WTC11 (cell line): Measurements from ENCODE around the gene ZDHHC14. TPM values are rescaled to one million over a fixed set of nuclear protein-coding genes. Genes with fewer than 3 reads are reported as not detected.
A peak's percentile ranks its signal among the peaks of the same experiment; 100 is the strongest.

Experiments used
- ATAC-seq: fragments of 200-7000 bp; cut with Tn5 transposase; 2 replicates; pipeline ENCODE4 v1.10.0; 2021; ENCODE audit warnings: mild to moderate bottlenecking, moderate library complexity
- CTCF ChIA-PET: fragments of 300-600 bp; sonication (Branson Sonifier 250); formaldehyde crosslinking; loops from one replicate; lab custom pipeline; 2021; ENCODE audit warnings: antibody characterized with exemption; lab: Charles Lee
- POLR2A ChIA-PET: fragments of 350-600 bp; sonication (Branson Sonifier 250); formaldehyde crosslinking; loops from one replicate; lab custom pipeline; 2021; ENCODE audit warnings: antibody characterized with exemption; lab: Charles Lee
- DNase-seq: peaks from one replicate; pipeline ENCODE4 v3.0.0; 2021; ENCODE audit warnings: low spot score
- H3K27ac Mint-ChIP-seq: 2 replicates; pipeline ENCODE4 v1.8.0; 2021; ENCODE audit warnings: mixed read lengths
- H3K27me3 Mint-ChIP-seq: 2 replicates; pipeline ENCODE4 v1.8.0; 2021; ENCODE audit warnings: low read depth, mild to moderate bottlenecking, moderate library complexity, mixed read lengths
- H3K36me3 Mint-ChIP-seq: 2 replicates; pipeline ENCODE4 v1.8.0; 2021; ENCODE audit warnings: mixed read lengths
- H3K4me1 Mint-ChIP-seq: 2 replicates; pipeline ENCODE4 v1.8.0; 2022; ENCODE audit warnings: mixed read lengths
- H3K4me3 Mint-ChIP-seq: 2 replicates; pipeline ENCODE4 v1.8.0; 2021; ENCODE audit warnings: mild to moderate bottlenecking, moderate library complexity, mixed read lengths
- H3K9me3 Mint-ChIP-seq: 2 replicates; pipeline ENCODE4 v1.8.0; 2021; ENCODE audit warnings: mixed read lengths
- ETV6 ChIP-seq: sonication (generic); formaldehyde crosslinking; IDR thresholded peaks from 2 replicates; pipeline ENCODE4 v1.8.1; 2022; ENCODE audit warnings: mild to moderate bottlenecking, missing genetic modification reagents
- HMGA2 ChIP-seq: fragments of 250-450 bp; sonication (Bioruptor Pico); IDR thresholded peaks from 2 replicates; pipeline ENCODE4 v1.4.0; 2021; ENCODE audit warnings: mild to moderate bottlenecking, moderate library complexity
- JAZF1 ChIP-seq: fragments of 250-450 bp; sonication (Bioruptor Pico); IDR thresholded peaks from 2 replicates; pipeline ENCODE4 v1.9.0; 2021; ENCODE audit warnings: moderate library complexity, mild to moderate bottlenecking, inconsistent platforms
- MXD4 ChIP-seq: fragments of 250-450 bp; sonication (Bioruptor Pico); IDR thresholded peaks from 2 replicates; pipeline ENCODE4 v1.8.0; 2021; ENCODE audit warnings: mild to moderate bottlenecking, moderate library complexity, borderline replicate concordance
- NFE2L1 ChIP-seq: sonication (generic); formaldehyde crosslinking; IDR thresholded peaks from 2 replicates; pipeline ENCODE4 v1.8.1; 2023; ENCODE audit warnings: missing genetic modification reagents
- NR1H2 ChIP-seq: sonication (generic); formaldehyde crosslinking; IDR thresholded peaks from 2 replicates; pipeline ENCODE4 v1.9.0; 2021; ENCODE audit warnings: mild to moderate bottlenecking, moderate library complexity, missing genetic modification reagents
- SOX15 ChIP-seq: fragments of 250-450 bp; sonication (Bioruptor Pico); IDR thresholded peaks from 2 replicates; pipeline ENCODE4 v1.9.0; 2021; ENCODE audit warnings: mild to moderate bottlenecking
- ZBTB21 ChIP-seq: sonication (generic); formaldehyde crosslinking; IDR thresholded peaks from 2 replicates; pipeline ENCODE4 v1.8.1; 2023; ENCODE audit warnings: mild to moderate bottlenecking, missing genetic modification reagents, borderline replicate concordance
- ZNF121 ChIP-seq: sonication (generic); formaldehyde crosslinking; IDR thresholded peaks from 2 replicates; pipeline ENCODE4 v1.8.0; 2023; ENCODE audit warnings: missing genetic modification reagents
- ZNF396 ChIP-seq: fragments of 250-450 bp; sonication (Bioruptor Pico); IDR thresholded peaks from 2 replicates; pipeline ENCODE4 v1.8.0; 2021; ENCODE audit warnings: mild to moderate bottlenecking, moderate library complexity, borderline replicate concordance
- ZNF671 ChIP-seq: fragments of 250-450 bp; sonication (Bioruptor Pico); IDR thresholded peaks from 2 replicates; pipeline ENCODE4 v1.8.0; 2021; ENCODE audit warnings: mild to moderate bottlenecking
- total RNA-seq: library from RNA; stranded (reverse); gene quantifications from 3 replicates; pipeline ENCODE4 v1.2.3, GENCODE V29; 2021
- TF ChIP-seq, protein P1 (sequence below): sonication (generic); formaldehyde crosslinking; IDR thresholded peaks from 2 replicates; pipeline ENCODE4 v1.8.0; 2022; ENCODE audit warnings: mild to moderate bottlenecking, missing genetic modification reagents
- TF ChIP-seq, protein P2 (sequence below): sonication (generic); formaldehyde crosslinking; IDR thresholded peaks from 2 replicates; pipeline ENCODE4 v1.8.1; 2022; ENCODE audit warnings: low read depth, missing genetic modification reagents, borderline replicate concordance
- TF ChIP-seq, protein P3 (sequence below): sonication (generic); formaldehyde crosslinking; IDR thresholded peaks from 2 replicates; pipeline ENCODE4 v1.8.1; 2023; ENCODE audit warnings: mild to moderate bottlenecking, missing genetic modification reagents
- TF ChIP-seq, protein P4 (sequence below): sonication (generic); formaldehyde crosslinking; IDR thresholded peaks from 2 replicates; pipeline ENCODE4 v1.8.1; 2023; ENCODE audit warnings: mild to moderate bottlenecking, missing genetic modification reagents, moderate library complexity
- TF ChIP-seq, protein P5 (sequence below): sonication (generic); formaldehyde crosslinking; IDR thresholded peaks from 2 replicates; pipeline ENCODE4 v1.8.1; 2023; ENCODE audit warnings: mild to moderate bottlenecking, missing genetic modification reagents
- TF ChIP-seq, protein P6 (sequence below): sonication (generic); formaldehyde crosslinking; IDR thresholded peaks from 2 replicates; pipeline ENCODE4 v1.8.1; 2022; ENCODE audit warnings: low read depth, mild to moderate bottlenecking, moderate library complexity, missing genetic modification reagents, borderline replicate concordance
- TF ChIP-seq, protein P7 (sequence below): sonication (generic); formaldehyde crosslinking; IDR thresholded peaks from 2 replicates; pipeline ENCODE4 v1.8.1; 2023; ENCODE audit warnings: mild to moderate bottlenecking, moderate library complexity, missing genetic modification reagents
- TF ChIP-seq, protein P8 (sequence below): sonication (generic); formaldehyde crosslinking; IDR thresholded peaks from 2 replicates; pipeline ENCODE4 v1.8.0; 2023; ENCODE audit warnings: missing genetic modification reagents
- TF ChIP-seq, protein P9 (sequence below): sonication (generic); formaldehyde crosslinking; IDR thresholded peaks from 2 replicates; pipeline ENCODE4 v1.8.1; 2022; ENCODE audit warnings: mild to moderate bottlenecking, missing genetic modification reagents, moderate library complexity, borderline replicate concordance

The ZDHHC14 gene
- total RNA-seq, 1 experiment from 2014 or later = 6.6 TPM

DNA sequence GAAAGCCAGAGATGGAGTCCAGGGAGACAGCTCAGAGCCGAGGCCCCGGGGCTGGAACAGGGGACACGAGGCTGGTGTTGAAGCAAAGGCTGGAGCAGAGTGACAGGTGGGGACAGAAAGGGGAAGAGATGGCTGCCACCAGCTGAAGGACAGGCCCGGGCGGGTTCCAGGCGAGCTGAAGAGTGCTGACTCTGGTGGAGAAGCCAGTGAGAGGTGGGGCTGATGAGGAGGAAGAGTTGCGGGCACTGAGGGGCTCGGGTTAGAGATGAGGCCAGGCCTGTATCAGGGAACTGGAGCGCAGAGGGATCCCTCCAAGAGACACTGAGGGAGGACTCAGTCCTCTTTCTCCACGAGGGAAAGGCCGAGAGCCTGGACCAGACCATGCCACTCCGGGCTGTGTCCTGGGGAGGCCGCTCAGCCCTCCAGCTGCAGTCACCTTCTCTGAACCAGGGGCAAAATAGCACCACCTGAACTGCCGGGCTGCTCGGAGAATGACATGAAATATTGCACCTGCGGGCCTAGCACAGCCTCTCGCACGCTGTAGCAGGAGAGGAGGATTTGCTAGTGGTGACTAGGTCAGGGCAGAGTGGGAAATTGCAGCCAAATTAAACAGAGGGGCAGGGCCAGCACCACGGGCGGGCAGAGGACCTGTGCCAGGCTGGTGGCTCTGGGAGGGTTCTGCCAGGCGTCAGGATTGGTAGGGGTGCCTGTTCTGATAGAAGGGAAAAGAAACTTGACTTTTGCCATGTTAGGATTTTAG is 175.9 kb downstream of the ZDHHC14 start:
- H3K4me3 Mint-ChIP-seq = no peak overlapping the region
- ATAC-seq = no peak
- ChIA-PET CTCF (interaction anchor here (0.9 kb wide), 1 partner anchor 15 kb away, joined by 4 read pairs; no protein-coding TSS in a partner anchor), POLR2A (interaction anchor here (0.9 kb wide), 1 partner anchor 233 kb away, joined by 3 read pairs; no protein-coding TSS in a partner anchor)
- peaks cover 52% of the 10 kb centered on the region for H3K4me1 Mint-ChIP-seq
- peak overlapping the region; percentile 19 for H3K27ac Mint-ChIP-seq
- H3K27me3 Mint-ChIP-seq = no peaks in the 10 kb centered on the region
- DNase-seq = no peak
- TF ChIP-seq MXD4 (CRISPR knock-in tag) (no peak), HMGA2 (CRISPR knock-in tag) (no peak), NFE2L1 (no peak), NR1H2 (CRISPR knock-in tag) (no peak), ETV6 (CRISPR knock-in tag) (no peak)
- TF ChIP-seq, protein P1, sequence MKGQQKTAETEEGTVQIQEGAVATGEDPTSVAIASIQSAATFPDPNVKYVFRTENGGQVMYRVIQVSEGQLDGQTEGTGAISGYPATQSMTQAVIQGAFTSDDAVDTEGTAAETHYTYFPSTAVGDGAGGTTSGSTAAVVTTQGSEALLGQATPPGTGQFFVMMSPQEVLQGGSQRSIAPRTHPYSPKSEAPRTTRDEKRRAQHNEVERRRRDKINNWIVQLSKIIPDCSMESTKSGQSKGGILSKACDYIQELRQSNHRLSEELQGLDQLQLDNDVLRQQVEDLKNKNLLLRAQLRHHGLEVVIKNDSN = no peak
- TF ChIP-seq, protein P2, sequence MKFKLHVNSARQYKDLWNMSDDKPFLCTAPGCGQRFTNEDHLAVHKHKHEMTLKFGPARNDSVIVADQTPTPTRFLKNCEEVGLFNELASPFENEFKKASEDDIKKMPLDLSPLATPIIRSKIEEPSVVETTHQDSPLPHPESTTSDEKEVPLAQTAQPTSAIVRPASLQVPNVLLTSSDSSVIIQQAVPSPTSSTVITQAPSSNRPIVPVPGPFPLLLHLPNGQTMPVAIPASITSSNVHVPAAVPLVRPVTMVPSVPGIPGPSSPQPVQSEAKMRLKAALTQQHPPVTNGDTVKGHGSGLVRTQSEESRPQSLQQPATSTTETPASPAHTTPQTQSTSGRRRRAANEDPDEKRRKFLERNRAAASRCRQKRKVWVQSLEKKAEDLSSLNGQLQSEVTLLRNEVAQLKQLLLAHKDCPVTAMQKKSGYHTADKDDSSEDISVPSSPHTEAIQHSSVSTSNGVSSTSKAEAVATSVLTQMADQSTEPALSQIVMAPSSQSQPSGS = no peak
- TF ChIP-seq, protein P3, sequence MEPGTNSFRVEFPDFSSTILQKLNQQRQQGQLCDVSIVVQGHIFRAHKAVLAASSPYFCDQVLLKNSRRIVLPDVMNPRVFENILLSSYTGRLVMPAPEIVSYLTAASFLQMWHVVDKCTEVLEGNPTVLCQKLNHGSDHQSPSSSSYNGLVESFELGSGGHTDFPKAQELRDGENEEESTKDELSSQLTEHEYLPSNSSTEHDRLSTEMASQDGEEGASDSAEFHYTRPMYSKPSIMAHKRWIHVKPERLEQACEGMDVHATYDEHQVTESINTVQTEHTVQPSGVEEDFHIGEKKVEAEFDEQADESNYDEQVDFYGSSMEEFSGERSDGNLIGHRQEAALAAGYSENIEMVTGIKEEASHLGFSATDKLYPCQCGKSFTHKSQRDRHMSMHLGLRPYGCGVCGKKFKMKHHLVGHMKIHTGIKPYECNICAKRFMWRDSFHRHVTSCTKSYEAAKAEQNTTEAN (CRISPR knock-in tag) = no peak
- TF ChIP-seq, protein P4, sequence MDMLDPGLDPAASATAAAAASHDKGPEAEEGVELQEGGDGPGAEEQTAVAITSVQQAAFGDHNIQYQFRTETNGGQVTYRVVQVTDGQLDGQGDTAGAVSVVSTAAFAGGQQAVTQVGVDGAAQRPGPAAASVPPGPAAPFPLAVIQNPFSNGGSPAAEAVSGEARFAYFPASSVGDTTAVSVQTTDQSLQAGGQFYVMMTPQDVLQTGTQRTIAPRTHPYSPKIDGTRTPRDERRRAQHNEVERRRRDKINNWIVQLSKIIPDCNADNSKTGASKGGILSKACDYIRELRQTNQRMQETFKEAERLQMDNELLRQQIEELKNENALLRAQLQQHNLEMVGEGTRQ (CRISPR knock-in tag) = no peak
- TF ChIP-seq, protein P5, sequence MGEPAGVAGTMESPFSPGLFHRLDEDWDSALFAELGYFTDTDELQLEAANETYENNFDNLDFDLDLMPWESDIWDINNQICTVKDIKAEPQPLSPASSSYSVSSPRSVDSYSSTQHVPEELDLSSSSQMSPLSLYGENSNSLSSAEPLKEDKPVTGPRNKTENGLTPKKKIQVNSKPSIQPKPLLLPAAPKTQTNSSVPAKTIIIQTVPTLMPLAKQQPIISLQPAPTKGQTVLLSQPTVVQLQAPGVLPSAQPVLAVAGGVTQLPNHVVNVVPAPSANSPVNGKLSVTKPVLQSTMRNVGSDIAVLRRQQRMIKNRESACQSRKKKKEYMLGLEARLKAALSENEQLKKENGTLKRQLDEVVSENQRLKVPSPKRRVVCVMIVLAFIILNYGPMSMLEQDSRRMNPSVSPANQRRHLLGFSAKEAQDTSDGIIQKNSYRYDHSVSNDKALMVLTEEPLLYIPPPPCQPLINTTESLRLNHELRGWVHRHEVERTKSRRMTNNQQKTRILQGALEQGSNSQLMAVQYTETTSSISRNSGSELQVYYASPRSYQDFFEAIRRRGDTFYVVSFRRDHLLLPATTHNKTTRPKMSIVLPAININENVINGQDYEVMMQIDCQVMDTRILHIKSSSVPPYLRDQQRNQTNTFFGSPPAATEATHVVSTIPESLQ (CRISPR knock-in tag) = no peak
- H3K36me3 Mint-ChIP-seq = no peaks in the 10 kb centered on the region
- no peaks in the 10 kb centered on the region for H3K9me3 Mint-ChIP-seq

DNA sequence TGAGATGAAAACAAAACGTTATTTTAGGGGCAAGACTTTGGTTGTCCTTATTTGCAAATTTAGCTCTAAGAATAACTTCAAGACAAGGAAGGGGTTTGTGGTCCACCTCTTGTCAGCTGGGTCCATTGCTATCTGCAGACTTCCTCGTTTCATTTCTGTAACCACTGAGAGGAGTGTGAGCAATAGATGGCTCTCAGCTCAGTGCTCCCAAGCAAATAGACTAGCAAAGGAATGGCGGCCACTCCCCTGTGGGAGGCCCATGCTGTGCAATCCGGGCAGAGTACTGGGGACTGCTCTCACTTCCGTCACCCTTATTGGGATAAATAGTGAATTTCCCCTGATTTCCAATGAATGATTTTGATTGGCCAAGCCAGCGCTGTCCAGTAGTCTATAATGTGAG is 176.6 kb downstream of the ZDHHC14 start:
- ChIA-PET POLR2A (interaction anchor here (0.9 kb wide), 1 partner anchor 234 kb away, joined by 3 read pairs; no protein-coding TSS in a partner anchor), CTCF (no interaction called here)
- Mint-ChIP-seq H3K4me3 (no peak overlapping the region), H3K9me3 (no peaks in the 10 kb centered on the region), H3K27me3 (no peaks in the 10 kb centered on the region), H3K4me1 (peaks cover 46% of the 10 kb centered on the region), H3K27ac (no peak overlapping the region), H3K36me3 (no peaks in the 10 kb centered on the region)
- TF ChIP-seq ZBTB21 (CRISPR knock-in tag) = no peak
- TF ChIP-seq, protein P6, sequence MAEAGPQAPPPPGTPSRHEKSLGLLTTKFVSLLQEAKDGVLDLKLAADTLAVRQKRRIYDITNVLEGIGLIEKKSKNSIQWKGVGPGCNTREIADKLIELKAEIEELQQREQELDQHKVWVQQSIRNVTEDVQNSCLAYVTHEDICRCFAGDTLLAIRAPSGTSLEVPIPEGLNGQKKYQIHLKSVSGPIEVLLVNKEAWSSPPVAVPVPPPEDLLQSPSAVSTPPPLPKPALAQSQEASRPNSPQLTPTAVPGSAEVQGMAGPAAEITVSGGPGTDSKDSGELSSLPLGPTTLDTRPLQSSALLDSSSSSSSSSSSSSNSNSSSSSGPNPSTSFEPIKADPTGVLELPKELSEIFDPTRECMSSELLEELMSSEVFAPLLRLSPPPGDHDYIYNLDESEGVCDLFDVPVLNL = no peak
- no peak for DNase-seq
- no peak for ATAC-seq

DNA sequence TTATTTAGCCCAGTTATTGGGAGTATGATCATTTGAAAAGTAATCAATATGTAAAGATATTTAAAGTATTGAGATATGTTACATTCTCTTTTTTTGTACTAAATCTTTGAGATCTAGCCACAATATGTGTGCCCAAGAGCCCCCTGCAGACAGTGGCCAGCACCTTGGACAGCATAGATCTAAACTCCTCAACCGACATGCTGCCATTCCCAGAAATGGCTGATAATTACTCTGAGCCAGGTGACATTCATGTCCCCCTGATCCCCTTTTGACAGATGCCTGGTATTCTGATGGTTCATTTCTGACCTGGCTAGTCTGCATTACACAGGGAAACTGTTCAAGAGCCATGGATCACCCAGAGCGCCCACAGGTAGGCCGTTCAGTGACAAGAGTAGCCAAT is 177.1 kb downstream of the ZDHHC14 start:
- Mint-ChIP-seq H3K4me1 (peaks cover 41% of the 10 kb centered on the region), H3K27me3 (no peaks in the 10 kb centered on the region), H3K36me3 (no peaks in the 10 kb centered on the region), H3K4me3 (no peak overlapping the region), H3K9me3 (no peaks in the 10 kb centered on the region), H3K27ac (no peak overlapping the region)
- CTCF ChIA-PET = no interaction called here
- POLR2A ChIA-PET = no interaction called here
- ATAC-seq (peak; percentile 20; the same call in 1 of the 2 replicates), DNase-seq (no peak)
- TF ChIP-seq ZNF671 (CRISPR knock-in tag) (no peak), JAZF1 (CRISPR knock-in tag) (no peak), ZNF396 (no peak), ZNF121 (CRISPR knock-in tag) (no peak), SOX15 (no peak)
- TF ChIP-seq, protein P7, sequence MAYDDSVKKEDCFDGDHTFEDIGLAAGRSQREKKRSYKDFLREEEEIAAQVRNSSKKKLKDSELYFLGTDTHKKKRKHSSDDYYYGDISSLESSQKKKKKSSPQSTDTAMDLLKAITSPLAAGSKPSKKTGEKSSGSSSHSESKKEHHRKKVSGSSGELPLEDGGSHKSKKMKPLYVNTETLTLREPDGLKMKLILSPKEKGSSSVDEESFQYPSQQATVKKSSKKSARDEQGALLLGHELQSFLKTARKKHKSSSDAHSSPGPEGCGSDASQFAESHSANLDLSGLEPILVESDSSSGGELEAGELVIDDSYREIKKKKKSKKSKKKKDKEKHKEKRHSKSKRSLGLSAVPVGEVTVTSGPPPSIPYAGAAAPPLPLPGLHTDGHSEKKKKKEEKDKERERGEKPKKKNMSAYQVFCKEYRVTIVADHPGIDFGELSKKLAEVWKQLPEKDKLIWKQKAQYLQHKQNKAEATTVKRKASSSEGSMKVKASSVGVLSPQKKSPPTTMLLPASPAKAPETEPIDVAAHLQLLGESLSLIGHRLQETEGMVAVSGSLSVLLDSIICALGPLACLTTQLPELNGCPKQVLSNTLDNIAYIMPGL (CRISPR knock-in tag) = no peak
- TF ChIP-seq, protein P8, sequence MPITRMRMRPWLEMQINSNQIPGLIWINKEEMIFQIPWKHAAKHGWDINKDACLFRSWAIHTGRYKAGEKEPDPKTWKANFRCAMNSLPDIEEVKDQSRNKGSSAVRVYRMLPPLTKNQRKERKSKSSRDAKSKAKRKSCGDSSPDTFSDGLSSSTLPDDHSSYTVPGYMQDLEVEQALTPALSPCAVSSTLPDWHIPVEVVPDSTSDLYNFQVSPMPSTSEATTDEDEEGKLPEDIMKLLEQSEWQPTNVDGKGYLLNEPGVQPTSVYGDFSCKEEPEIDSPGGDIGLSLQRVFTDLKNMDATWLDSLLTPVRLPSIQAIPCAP = no peak
- TF ChIP-seq, protein P9, sequence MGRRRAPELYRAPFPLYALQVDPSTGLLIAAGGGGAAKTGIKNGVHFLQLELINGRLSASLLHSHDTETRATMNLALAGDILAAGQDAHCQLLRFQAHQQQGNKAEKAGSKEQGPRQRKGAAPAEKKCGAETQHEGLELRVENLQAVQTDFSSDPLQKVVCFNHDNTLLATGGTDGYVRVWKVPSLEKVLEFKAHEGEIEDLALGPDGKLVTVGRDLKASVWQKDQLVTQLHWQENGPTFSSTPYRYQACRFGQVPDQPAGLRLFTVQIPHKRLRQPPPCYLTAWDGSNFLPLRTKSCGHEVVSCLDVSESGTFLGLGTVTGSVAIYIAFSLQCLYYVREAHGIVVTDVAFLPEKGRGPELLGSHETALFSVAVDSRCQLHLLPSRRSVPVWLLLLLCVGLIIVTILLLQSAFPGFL = no peak
